CD8-positive, alpha-beta memory T cell (primary cell): ENCODE data around the gene DDX27. TPM values are rescaled to one million over a fixed set of nuclear protein-coding genes. Genes with fewer than 3 reads are reported as not detected.

Experiments used
- CTCF ChIA-PET: fragments of 350-600 bp; sonication (Branson Sonifier 250); formaldehyde crosslinking; loops from one replicate; lab custom pipeline; 2021; ENCODE audit warnings: antibody characterized with exemption; lab: Charles Lee
- POLR2A ChIA-PET: fragments of 350-600 bp; sonication (Branson Sonifier 250); formaldehyde crosslinking; loops from one replicate; lab custom pipeline; 2021; ENCODE audit warnings: antibody characterized with exemption; lab: Charles Lee
- DNase-seq, 5 donors: peaks; one replicate each; pipeline versions ENCODE4 v3.0.0 to v3.0.0-alpha.2; 2020 to 2022; ENCODE audit warnings: mixed read lengths in 1 of 5
- H3K27ac ChIP-seq: one replicate; pipeline ENCODE4 v1.7.0; 2013; ENCODE audit warnings: low read depth, mild to moderate bottlenecking, low read length, moderate library complexity
- H3K27me3 ChIP-seq: 2 replicates; pipeline ENCODE4 v1.7.0; 2013; ENCODE audit warnings: low read length, mild to moderate bottlenecking; ENCODE audit not compliant: insufficient read depth, poor library complexity, severe bottlenecking
- H3K36me3 ChIP-seq: 2 replicates; pipeline ENCODE4 v1.7.0; 2013; ENCODE audit warnings: mild to moderate bottlenecking, low read length, moderate library complexity; ENCODE audit not compliant: insufficient read depth
- H3K4me1 ChIP-seq: 2 replicates; pipeline ENCODE4 v1.7.0; 2013; ENCODE audit warnings: mild to moderate bottlenecking, low read length, moderate library complexity; ENCODE audit not compliant: insufficient read depth
- H3K4me3 ChIP-seq: 2 replicates; pipeline ENCODE4 v1.7.0; 2013; ENCODE audit warnings: mild to moderate bottlenecking, low read length
- H3K9me3 ChIP-seq: 2 replicates; pipeline ENCODE4 v1.7.0; 2013; ENCODE audit warnings: mild to moderate bottlenecking, low read length
- H3K27ac Mint-ChIP-seq, 8 donors: one replicate each; pipeline ENCODE4 v1.8.0; 2020 to 2021; ENCODE audit warnings: mixed read lengths in 8 of 8, mild to moderate bottlenecking in 6 of 8, inconsistent platforms in 3 of 8, moderate library complexity in 3 of 8
- H3K27me3 Mint-ChIP-seq, 2 donors: one replicate each; pipeline ENCODE4 v1.8.0; 2020 to 2021; ENCODE audit warnings: mixed read lengths in 2 of 2, mild to moderate bottlenecking in 1 of 2, moderate library complexity in 1 of 2
- H3K36me3 Mint-ChIP-seq, 3 donors: one replicate each; pipeline ENCODE4 v1.8.0; 2020 to 2021; ENCODE audit warnings: mixed read lengths in 3 of 3, inconsistent platforms in 1 of 3, mild to moderate bottlenecking in 1 of 3
- H3K4me1 Mint-ChIP-seq, 3 donors: one replicate each; pipeline ENCODE4 v1.8.0; 2020 to 2021; ENCODE audit warnings: mixed read lengths in 3 of 3, inconsistent platforms in 1 of 3, mild to moderate bottlenecking in 1 of 3
- H3K4me3 Mint-ChIP-seq, 7 donors: one replicate each; pipeline ENCODE4 v1.8.0; 2020 to 2021; ENCODE audit warnings: mixed read lengths in 7 of 7, mild to moderate bottlenecking in 6 of 7, moderate library complexity in 4 of 7, inconsistent platforms in 2 of 7
- H3K9me3 Mint-ChIP-seq, 5 donors: one replicate each; pipeline ENCODE4 v1.8.0; 2020 to 2022; ENCODE audit warnings: mixed read lengths in 5 of 5, mild to moderate bottlenecking in 3 of 5, moderate library complexity in 2 of 5, inconsistent platforms in 1 of 5
- polyA plus RNA-seq: library from polyadenylated mRNA; unstranded; fragments of 300-500 nt; fragmentation: Illumina TruSeq; gene quantifications from one replicate; pipeline ENCODE4 v1.2.3, GENCODE V29; 2021
- total RNA-seq, 2 experiments: library from RNA; stranded (reverse); gene quantifications; one replicate each; pipeline ENCODE4 v1.2.3, GENCODE V29; 2021

The DDX27 gene
- total and polyA plus RNA-seq, 3 experiments from 2014 or later: 50.1 to 68.7 (median 67.3) TPM

- Mint-ChIP-seq H3K36me3 (peaks cover 20 to 86% (median 27%) of the 10 kb centered on the region in 3 donors), H3K9me3 (no peaks in the 10 kb centered on the region), H3K27me3 (no peaks in the 10 kb centered on the region), H3K4me3 (peak overlapping the region in 1 of 7 donors; percentile 58), H3K27ac (peak overlapping the region in 1 of 8 donors; percentile 34), H3K4me1 (peaks cover 6 to 18% (median 8%) of the 10 kb centered on the region in 3 donors)
- Histone ChIP-seq H3K27me3 (no peaks in the 10 kb centered on the region), H3K9me3 (no peaks in the 10 kb centered on the region), H3K36me3 (peaks cover 50% of the 10 kb centered on the region), H3K4me3 (no peak overlapping the region), H3K27ac (no peak overlapping the region), H3K4me1 (peaks cover under 1% of the 10 kb centered on the region)
- ChIA-PET POLR2A (no interaction called here), CTCF (no interaction called here)
- no peak for DNase-seq
These were observed 6.7 kb downstream of the DDX27 start for GRCh38 chr20:49225896-49226295.

GRCh38 chr20:49228676-49229075 is 9.5 kb downstream of the DDX27 start:
- Mint-ChIP-seq H3K27me3 (no peaks in the 10 kb centered on the region), H3K36me3 (peaks cover 30 to 86% (median 32%) of the 10 kb centered on the region in 3 donors), H3K27ac (peak overlapping the region in 1 of 8 donors; percentile 15), H3K9me3 (no peaks in the 10 kb centered on the region), H3K4me1 (peaks cover 0 to 6% (median 6%) of the 10 kb centered on the region in 3 donors), H3K4me3 (no peak overlapping the region)
- POLR2A ChIA-PET: interaction anchor here (0.6 kb wide), 1 partner anchor 34 kb away, joined by 5 read pairs; no protein-coding TSS in a partner anchor
- Histone ChIP-seq H3K4me3 (no peak overlapping the region), H3K36me3 (peaks cover 58% of the 10 kb centered on the region), H3K27me3 (no peaks in the 10 kb centered on the region), H3K4me1 (no peaks in the 10 kb centered on the region), H3K27ac (no peak overlapping the region), H3K9me3 (no peaks in the 10 kb centered on the region)
- DNase-seq: no peak
- CTCF ChIA-PET: interaction anchor here (0.8 to 1.5 kb wide), 2 partner anchors 18 to 95 kb away, joined by 3 to 4 read pairs; no protein-coding TSS in a partner anchor

- Mint-ChIP-seq H3K27ac (peak overlapping the region in 1 of 8 donors; percentile 17), H3K4me3 (no peak overlapping the region), H3K9me3 (no peaks in the 10 kb centered on the region), H3K36me3 (peaks cover 30 to 86% (median 35%) of the 10 kb centered on the region in 3 donors), H3K4me1 (peaks cover 0 to 9% (median 6%) of the 10 kb centered on the region in 3 donors), H3K27me3 (no peaks in the 10 kb centered on the region)
- no peaks in the 10 kb centered on the region for H3K9me3 ChIP-seq
- no peaks in the 10 kb centered on the region for H3K4me1 ChIP-seq
- CTCF ChIA-PET: no interaction called here
- peaks cover 56% of the 10 kb centered on the region for H3K36me3 ChIP-seq
- no peak overlapping the region for H3K4me3 ChIP-seq
- no peaks in the 10 kb centered on the region for H3K27me3 ChIP-seq
- POLR2A ChIA-PET: no interaction called here
- H3K27ac ChIP-seq: no peak overlapping the region
- DNase-seq: no peak
These were observed 10.2 kb downstream of the DDX27 start for GRCh38 chr20:49229381-49229780.

GRCh38 chr20:49230021-49230420 is 10.8 kb downstream of the DDX27 start:
- Mint-ChIP-seq H3K4me3 (no peak overlapping the region), H3K27ac (no peak overlapping the region)
- H3K27ac ChIP-seq: no peak overlapping the region

GRCh38 chr20:49230561-49231133 is 11.4 kb downstream of the DDX27 start:
- Mint-ChIP-seq H3K27ac (peak overlapping the region in 1 of 8 donors; percentile 5), H3K4me1 (peaks cover 0 to 10% (median 2%) of the 10 kb centered on the region in 3 donors)
- CTCF ChIA-PET: interaction anchor here (1.2 kb wide), 1 partner anchor 98 kb away, joined by 3 read pairs; no protein-coding TSS in a partner anchor

More at GRCh38 chr20:49230021-49230420, 10.8 kb downstream of the DDX27 start:
- H3K27me3 Mint-ChIP-seq: no peaks in the 10 kb centered on the region
- DNase-seq: no peak
- no peaks in the 10 kb centered on the region for H3K27me3 ChIP-seq
- H3K4me1 Mint-ChIP-seq: peaks cover 0 to 10% (median 3%) of the 10 kb centered on the region in 3 donors
- H3K9me3 Mint-ChIP-seq: no peaks in the 10 kb centered on the region
- H3K4me1 ChIP-seq: no peaks in the 10 kb centered on the region
- H3K36me3 ChIP-seq: peaks cover 55% of the 10 kb centered on the region
- CTCF ChIA-PET: interaction anchor here (1.2 kb wide), 1 partner anchor 97 kb away, joined by 3 read pairs; no protein-coding TSS in a partner anchor
- H3K9me3 ChIP-seq: no peaks in the 10 kb centered on the region
- POLR2A ChIA-PET: no interaction called here
- H3K36me3 Mint-ChIP-seq: peaks cover 31 to 86% (median 35%) of the 10 kb centered on the region in 3 donors
- H3K4me3 ChIP-seq: no peak overlapping the region

GRCh38 chr20:49231471-49231870 is 12.3 kb downstream of the DDX27 start:
- peak overlapping the region in 1 of 8 donors; percentile 46 for H3K27ac Mint-ChIP-seq
- H3K4me1 ChIP-seq: no peaks in the 10 kb centered on the region
- no peak overlapping the region for H3K4me3 Mint-ChIP-seq
- DNase-seq: no peak
- no peaks in the 10 kb centered on the region for H3K9me3 Mint-ChIP-seq
- H3K27me3 Mint-ChIP-seq: no peaks in the 10 kb centered on the region
- H3K4me1 Mint-ChIP-seq: peaks cover 0 to 8% (median 2%) of the 10 kb centered on the region in 3 donors
- ChIA-PET POLR2A (interaction anchor here (0.8 kb wide), 1 partner anchor 31 kb away, joined by 4 read pairs; no protein-coding TSS in a partner anchor), CTCF (interaction anchor here (1.5 kb wide), 1 partner anchor 14 kb away, joined by 4 read pairs; no protein-coding TSS in a partner anchor)
- no peaks in the 10 kb centered on the region for H3K27me3 ChIP-seq
- peaks cover 24 to 85% (median 32%) of the 10 kb centered on the region in 3 donors for H3K36me3 Mint-ChIP-seq
- H3K4me3 ChIP-seq: no peak overlapping the region
- H3K36me3 ChIP-seq: peaks cover 52% of the 10 kb centered on the region
- no peaks in the 10 kb centered on the region for H3K9me3 ChIP-seq
- no peak overlapping the region for H3K27ac ChIP-seq

More at GRCh38 chr20:49230561-49231133, 11.4 kb downstream of the DDX27 start:
- H3K4me3 ChIP-seq: no peak overlapping the region
- H3K4me1 ChIP-seq: no peaks in the 10 kb centered on the region
- Mint-ChIP-seq H3K4me3 (no peak overlapping the region), H3K9me3 (no peaks in the 10 kb centered on the region), H3K36me3 (peaks cover 31 to 86% (median 39%) of the 10 kb centered on the region in 3 donors), H3K27me3 (no peaks in the 10 kb centered on the region)
- no peaks in the 10 kb centered on the region for H3K27me3 ChIP-seq
- H3K9me3 ChIP-seq: no peaks in the 10 kb centered on the region
- H3K36me3 ChIP-seq: peaks cover 59% of the 10 kb centered on the region
- DNase-seq: no peak
- POLR2A ChIA-PET: no interaction called here
- no peak overlapping the region for H3K27ac ChIP-seq

- ChIA-PET POLR2A (no interaction called here), CTCF (interaction anchor here (1.7 kb wide), 1 partner anchor 16 kb away, joined by 7 read pairs; no protein-coding TSS in a partner anchor)
- H3K9me3 Mint-ChIP-seq: no peaks in the 10 kb centered on the region
- no peaks in the 10 kb centered on the region for H3K27me3 Mint-ChIP-seq
- H3K27ac Mint-ChIP-seq: no peak overlapping the region
- Histone ChIP-seq H3K4me3 (no peak overlapping the region), H3K36me3 (peaks cover 63% of the 10 kb centered on the region), H3K9me3 (no peaks in the 10 kb centered on the region), H3K4me1 (no peaks in the 10 kb centered on the region), H3K27ac (no peak overlapping the region), H3K27me3 (no peaks in the 10 kb centered on the region)
- peaks cover 24 to 86% (median 35%) of the 10 kb centered on the region in 3 donors for H3K36me3 Mint-ChIP-seq
- no peak for DNase-seq
- H3K4me1 Mint-ChIP-seq: peaks cover 0 to 8% (median 2%) of the 10 kb centered on the region in 3 donors
- no peak overlapping the region for H3K4me3 Mint-ChIP-seq
These were observed 14.0 kb downstream of the DDX27 start for GRCh38 chr20:49233226-49233625.

GRCh38 chr20:49234831-49235230 is 15.6 kb downstream of the DDX27 start:
- Mint-ChIP-seq H3K9me3 (no peaks in the 10 kb centered on the region), H3K36me3 (peaks cover 20 to 86% (median 31%) of the 10 kb centered on the region in 3 donors), H3K27ac (peak overlapping the region in 2 of 8 donors; percentile 2 to 17), H3K4me1 (peaks cover 0 to 8% (median 0%) of the 10 kb centered on the region in 3 donors), H3K4me3 (no peak overlapping the region), H3K27me3 (no peaks in the 10 kb centered on the region)
- Histone ChIP-seq H3K27ac (no peak overlapping the region), H3K4me1 (no peaks in the 10 kb centered on the region), H3K36me3 (peaks cover 69% of the 10 kb centered on the region), H3K27me3 (no peaks in the 10 kb centered on the region), H3K9me3 (no peaks in the 10 kb centered on the region), H3K4me3 (no peak overlapping the region)
- no peak for DNase-seq
- ChIA-PET POLR2A (interaction anchor here (0.7 kb wide), 1 partner anchor 61 kb away, joined by 6 read pairs; no protein-coding TSS in a partner anchor), CTCF (interaction anchor here (1.7 kb wide), 1 partner anchor 18 kb away, joined by 7 read pairs; no protein-coding TSS in a partner anchor)
